HG03139 (cell line): ENCODE measurements around the gene DNMT3L.
"Not testable (repeated sequence)": the region's sequence is repeated elsewhere in the genome, so short reads cannot be mapped to it uniquely, and the experiment has no call there.

Experiments
- ATAC-seq: cut with Tn5 transposase; IDR thresholded peaks from one replicate; pipeline ENCODE4 v1.9.1; 2021; ENCODE audit not compliant: unreplicated experiment

The DNMT3L gene

GRCh38 chr21:44261675-44262295 lies at the start of gene DNMT3L:
Gene DNMT3L (minus strand): TSS chr21:44261897. CDS start chr21:44261259, 638 bp downstream.
- ATAC-seq, result no peak

GRCh38 chr21:44310628-44311507 lies 49.2 kb upstream of the DNMT3L start:
- no peak for ATAC-seq

- no peak for ATAC-seq
These were observed 45.4 kb upstream of the DNMT3L start for GRCh38 chr21:44306936-44307704.

- ATAC-seq, result no peak
These were observed 44.0 kb upstream of the DNMT3L start for GRCh38 chr21:44305691-44306090.

- ATAC-seq, result no peak
These were observed 43.2 kb upstream of the DNMT3L start for GRCh38 chr21:44304877-44305293.

GRCh38 chr21:44304011-44304616 lies 42.4 kb upstream of the DNMT3L start:
- ATAC-seq, result no peak

- ATAC-seq, result no peak
These were observed 41.8 kb upstream of the DNMT3L start for GRCh38 chr21:44303490-44303981.

- not testable (repeated sequence) for ATAC-seq
These were observed 41.1 kb upstream of the DNMT3L start for GRCh38 chr21:44302573-44303401.

GRCh38 chr21:44301961-44302406 lies 40.3 kb upstream of the DNMT3L start:
- ATAC-seq, result no peak

- ATAC-seq, result no peak
These were observed 39.4 kb upstream of the DNMT3L start for GRCh38 chr21:44301141-44301540.

- ATAC-seq, result peak; percentile 17
These were observed 38.7 kb upstream of the DNMT3L start for GRCh38 chr21:44300262-44300959.

- peak; percentile 38 for ATAC-seq
These were observed 38.0 kb upstream of the DNMT3L start, which contains the start of gene PFKL for GRCh38 chr21:44299458-44300261. Gene PFKL (plus strand): TSS chr21:44300053. CDS start chr21:44300106, 53 bp downstream.

GRCh38 chr21:44299085-44299457 lies 37.4 kb upstream of the DNMT3L start:
- no peak for ATAC-seq

GRCh38 chr21:44298301-44298700 lies 36.6 kb upstream of the DNMT3L start:
- ATAC-seq, result no peak

GRCh38 chr21:44297525-44298290 lies 36.0 kb upstream of the DNMT3L start:
- no peak for ATAC-seq

- ATAC-seq, result no peak
These were observed 35.2 kb upstream of the DNMT3L start for GRCh38 chr21:44296916-44297315.

- no peak for ATAC-seq
These were observed 34.4 kb upstream of the DNMT3L start for GRCh38 chr21:44296103-44296519.

- ATAC-seq, result no peak
These were observed 33.9 kb upstream of the DNMT3L start for GRCh38 chr21:44295646-44296045.
